Testis (tissue), 3 donors: Measurements from ENCODE around the gene ECD. TPM values are rescaled to one million over a fixed set of nuclear protein-coding genes. Genes with fewer than 3 reads are reported as not detected.

Experiments used
- DNase-seq: peaks from one replicate; pipeline ENCODE4 v3.0.0-alpha.2; 2019
- H3K27ac ChIP-seq, 2 donors: fragments of 200-600 bp; sonication (generic); one replicate each; pipeline ENCODE4 v1.5.1; 2019
- H3K27me3 ChIP-seq: fragments of 200-600 bp; sonication (generic); one replicate; pipeline ENCODE4 v1.5.1; 2019
- H3K36me3 ChIP-seq: fragments of 200-600 bp; sonication (generic); one replicate; pipeline ENCODE4 v1.5.1; 2017; ENCODE audit warnings: low read depth; ENCODE audit errors: missing control alignments
- H3K4me1 ChIP-seq: fragments of 200-600 bp; sonication (generic); one replicate; pipeline ENCODE4 v1.5.1; 2019
- H3K4me3 ChIP-seq, 2 donors: fragments of 200-600 bp; sonication (generic); one replicate each; pipeline ENCODE4 v1.5.1; 2017 to 2019
- H3K9me3 ChIP-seq: fragments of 200-600 bp; sonication (generic); one replicate; pipeline ENCODE4 v1.5.1; 2017
- POLR2A ChIP-seq: fragments of 450-650 bp; IDR thresholded peaks from one replicate; pipeline ENCODE4 v1.6.1; 2017; ENCODE audit warnings: antibody characterized with exemption, mild to moderate bottlenecking, moderate library complexity
- WGBS, 2 donors: methylation state at CpG; one replicate each; pipeline ENCODE4 v1.1.5; 2018; 5-methylcytosine and 5-hydroxymethylcytosine counted together
- intact Hi-C: fragments of 100-400 bp; cut with DNase I; formaldehyde crosslinking; loops from one replicate; pipeline ENCODE4 v1.15.1; 2023; ENCODE audit warnings: low total_unique reads
- polyA plus RNA-seq: library from polyadenylated mRNA; stranded (reverse); fragments of 350-450 nt; fragmentation: Illumina TruSeq; extraction: RNeasy Lipid Tissue Mini Kit (QIAGEN cat#74804); gene quantifications from one replicate; pipeline ENCODE4 v1.2.3, GENCODE V29; 2014; ENCODE audit warnings: low read depth, low replicate concordance; ENCODE audit not compliant: insufficient read depth
- total RNA-seq, 2 donors: library from RNA; depleted of rRNA; stranded (reverse); fragments of >200 nt; gene quantifications; one replicate each; pipeline ENCODE4 v1.2.3, GENCODE V29; 2016
- TF ChIP-seq, protein P1 (sequence below), 3 experiments: fragments of 450-650 bp in 2 of 3; fragments of 200-600 bp in 1 of 3; sonication (generic) in 1 of 3; IDR thresholded peaks; one replicate each; pipeline ENCODE4 v1.5.1; 2016 to 2019; ENCODE audit warnings: antibody characterized with exemption in 3 of 3, mild to moderate bottlenecking in 2 of 3, moderate library complexity in 1 of 3

Gene ECD
- total and polyA plus RNA-seq, 3 donors from 2014 or later: 35.7 to 66.4 (median 57.6) TPM

DNA sequence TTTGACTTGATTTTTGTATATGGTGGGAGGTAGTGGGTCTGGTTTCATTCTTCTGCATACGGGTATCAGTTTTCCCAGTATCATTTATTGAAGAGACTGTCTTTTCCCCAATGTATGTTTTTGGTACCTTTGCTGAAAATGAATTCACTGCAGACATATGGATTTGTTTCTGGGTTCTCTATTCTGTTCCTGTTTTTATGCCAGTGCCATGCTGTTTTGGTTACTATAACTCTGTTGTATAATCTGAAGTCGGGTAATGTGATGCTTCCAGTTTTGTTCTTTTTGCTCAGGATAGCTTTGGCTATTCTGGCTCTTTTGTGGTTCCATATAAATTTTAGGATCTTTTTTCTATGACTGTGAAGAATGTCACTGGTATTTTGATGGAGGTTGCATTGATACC is 836 bp downstream of the ECD start:
- Histone ChIP-seq H3K4me3 (peak overlapping the region; percentile 75 to 90), H3K9me3 (no peaks in the 10 kb centered on the region), H3K27ac (peak overlapping the region in 1 of 2 donors; percentile 94), H3K27me3 (no peaks in the 10 kb centered on the region), H3K36me3 (no peaks in the 10 kb centered on the region), H3K4me1 (peaks cover 9% of the 10 kb centered on the region)
- intact Hi-C loops: no loop called here
- no peak for DNase-seq
- 83% methylated on average over 2 of the region's 2 CpGs for WGBS, 2 donors
- TF ChIP-seq POLR2A: no peak
- TF ChIP-seq, protein P1, sequence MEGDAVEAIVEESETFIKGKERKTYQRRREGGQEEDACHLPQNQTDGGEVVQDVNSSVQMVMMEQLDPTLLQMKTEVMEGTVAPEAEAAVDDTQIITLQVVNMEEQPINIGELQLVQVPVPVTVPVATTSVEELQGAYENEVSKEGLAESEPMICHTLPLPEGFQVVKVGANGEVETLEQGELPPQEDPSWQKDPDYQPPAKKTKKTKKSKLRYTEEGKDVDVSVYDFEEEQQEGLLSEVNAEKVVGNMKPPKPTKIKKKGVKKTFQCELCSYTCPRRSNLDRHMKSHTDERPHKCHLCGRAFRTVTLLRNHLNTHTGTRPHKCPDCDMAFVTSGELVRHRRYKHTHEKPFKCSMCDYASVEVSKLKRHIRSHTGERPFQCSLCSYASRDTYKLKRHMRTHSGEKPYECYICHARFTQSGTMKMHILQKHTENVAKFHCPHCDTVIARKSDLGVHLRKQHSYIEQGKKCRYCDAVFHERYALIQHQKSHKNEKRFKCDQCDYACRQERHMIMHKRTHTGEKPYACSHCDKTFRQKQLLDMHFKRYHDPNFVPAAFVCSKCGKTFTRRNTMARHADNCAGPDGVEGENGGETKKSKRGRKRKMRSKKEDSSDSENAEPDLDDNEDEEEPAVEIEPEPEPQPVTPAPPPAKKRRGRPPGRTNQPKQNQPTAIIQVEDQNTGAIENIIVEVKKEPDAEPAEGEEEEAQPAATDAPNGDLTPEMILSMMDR (IDR thresholded peaks at IDR 0.05): no peak

DNA sequence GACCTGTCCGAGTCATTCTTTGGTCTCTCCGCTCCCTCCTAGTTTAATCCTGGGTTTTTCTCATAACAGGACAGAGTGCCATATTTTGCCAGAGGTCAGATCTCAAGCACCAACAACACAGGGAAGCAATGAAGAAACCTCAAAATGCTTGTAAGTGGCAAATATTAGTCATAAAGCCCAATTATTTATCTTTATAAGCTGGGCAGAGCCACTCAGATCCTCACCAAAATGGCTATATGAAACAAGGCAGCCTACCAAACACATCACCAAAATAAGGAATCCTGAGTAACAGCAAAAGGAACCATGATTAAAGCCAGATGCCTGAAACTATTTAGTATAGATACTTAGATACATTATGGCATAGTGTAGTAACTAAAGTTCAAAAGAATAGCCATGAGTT is 4.7 kb downstream of the ECD start:
- Histone ChIP-seq H3K4me3 (no peak overlapping the region), H3K27me3 (no peaks in the 10 kb centered on the region), H3K4me1 (peaks cover 17% of the 10 kb centered on the region), H3K27ac (no peak overlapping the region), H3K9me3 (no peaks in the 10 kb centered on the region), H3K36me3 (no peaks in the 10 kb centered on the region)
- no peak for TF ChIP-seq POLR2A
- TF ChIP-seq, protein P1 (IDR thresholded peaks at IDR 0.05): no peak
- 95% methylated on average over 2 of the region's 2 CpGs for WGBS, 2 donors
- intact Hi-C loops: no loop called here
- no peak for DNase-seq

DNA sequence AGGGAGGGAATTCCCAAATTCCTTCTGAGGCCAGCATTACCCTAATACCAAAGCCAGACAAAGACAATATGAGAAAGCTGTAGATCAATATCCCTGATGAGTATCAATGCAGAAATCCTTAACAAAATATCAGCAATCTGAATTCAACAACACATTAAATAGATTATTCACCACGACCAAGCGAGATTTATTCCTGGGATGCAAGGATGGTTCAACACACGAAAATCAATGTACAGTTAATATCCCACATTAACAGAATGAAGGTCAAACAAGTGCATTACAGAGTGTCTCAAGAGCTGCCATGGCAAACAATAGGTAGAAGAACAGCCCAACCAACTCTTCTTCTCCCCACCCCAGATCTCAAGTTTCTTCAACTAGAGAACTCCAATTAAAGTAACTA is 6.1 kb downstream of the ECD start:
- TF ChIP-seq, protein P1 (IDR thresholded peaks at IDR 0.05): no peak
- no peak for TF ChIP-seq POLR2A

DNA sequence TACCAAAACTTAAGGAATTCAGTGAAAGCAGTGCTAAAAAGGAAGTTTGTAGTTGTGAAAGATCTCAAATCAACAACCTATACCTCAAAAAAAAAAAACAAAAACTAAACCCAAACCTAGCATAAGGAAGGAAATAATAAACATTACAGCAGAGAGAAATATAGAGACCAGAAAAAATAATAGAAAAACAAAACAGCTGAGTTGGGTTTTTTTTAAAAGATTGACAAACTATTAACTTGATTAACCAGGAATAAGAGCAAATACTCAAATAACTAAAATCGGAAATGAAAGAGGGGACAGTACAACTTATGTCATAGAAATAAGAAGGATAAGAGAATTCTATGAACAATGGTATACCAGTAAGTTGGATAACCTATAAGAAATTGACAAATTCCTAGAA is 6.7 kb downstream of the ECD start:
- H3K9me3 ChIP-seq: no peaks in the 10 kb centered on the region
- H3K27me3 ChIP-seq: no peaks in the 10 kb centered on the region
- intact Hi-C loops: no loop called here
- no peaks in the 10 kb centered on the region for H3K36me3 ChIP-seq
- no peak overlapping the region for H3K27ac ChIP-seq
- peaks cover 11% of the 10 kb centered on the region for H3K4me1 ChIP-seq
- no peak for DNase-seq
- WGBS, 2 donors: 82 to 89% methylated on average over 1 of the region's 1 CpG
- TF ChIP-seq, protein P1 (IDR thresholded peaks at IDR 0.05): no peak
- no peak for TF ChIP-seq POLR2A
- H3K4me3 ChIP-seq: no peak overlapping the region

More for the DNA sequence above, 6.1 kb downstream of the ECD start:
- intact Hi-C loops: no loop called here
- H3K36me3 ChIP-seq: no peaks in the 10 kb centered on the region
- H3K4me3 ChIP-seq: no peak overlapping the region
- no peak for DNase-seq
- H3K27me3 ChIP-seq: no peaks in the 10 kb centered on the region
- peaks cover 11% of the 10 kb centered on the region for H3K4me1 ChIP-seq
- H3K27ac ChIP-seq: no peak overlapping the region
- 88 to 98% methylated on average over 3 of the region's 3 CpGs for WGBS, 2 donors
- H3K9me3 ChIP-seq: no peaks in the 10 kb centered on the region

DNA sequence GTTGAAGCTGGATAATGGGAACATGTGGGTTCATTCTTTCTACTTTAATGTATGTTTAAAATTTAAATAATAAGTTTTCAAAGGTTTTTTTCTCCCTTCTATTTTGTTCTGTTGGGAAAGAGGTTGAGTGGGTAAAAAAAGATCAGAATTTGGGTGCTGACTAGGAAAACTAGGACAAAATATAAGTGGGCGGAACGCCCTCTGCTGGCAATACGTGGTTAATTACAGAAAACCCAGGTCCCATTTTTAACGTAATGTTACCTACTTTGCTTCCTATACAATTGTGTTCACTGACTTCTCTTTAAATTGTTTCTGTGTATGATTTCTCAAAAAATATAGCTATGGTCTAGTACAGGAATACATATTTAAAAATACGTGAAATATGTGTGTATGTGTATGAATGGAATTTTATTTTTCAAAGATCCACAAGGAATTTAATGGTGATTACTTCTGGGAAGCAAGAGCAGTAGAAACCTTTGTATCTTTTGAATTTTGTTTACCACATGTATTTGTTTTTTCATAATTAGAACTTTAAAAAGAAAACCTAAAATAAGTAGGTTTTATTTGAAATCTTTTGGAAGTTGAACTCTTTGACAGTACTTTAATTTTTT is 8.7 kb downstream of the ECD start:
- TF ChIP-seq, protein P1 (IDR thresholded peaks at IDR 0.05): peak; percentile 73 to 77 (median 76)
- no peak for TF ChIP-seq POLR2A
- Histone ChIP-seq H3K27ac (no peak overlapping the region), H3K4me1 (peaks cover 11% of the 10 kb centered on the region), H3K27me3 (no peaks in the 10 kb centered on the region), H3K4me3 (no peak overlapping the region), H3K36me3 (no peaks in the 10 kb centered on the region), H3K9me3 (no peaks in the 10 kb centered on the region)
- intact Hi-C loops: no loop called here
- DNase-seq: peak; percentile 64
- 29 to 37% methylated on average over 5 of the region's 5 CpGs for WGBS, 2 donors
